ENCODE results near the gene SYNGAP1. TPM values are rescaled to one million over a fixed set of nuclear protein-coding genes. Genes with fewer than 3 reads are reported as not detected.

SYNGAP1 gene
- polyA plus RNA-seq, 10 donors: 15.5 to 32.0 (median 19.1) TPM

DNA sequence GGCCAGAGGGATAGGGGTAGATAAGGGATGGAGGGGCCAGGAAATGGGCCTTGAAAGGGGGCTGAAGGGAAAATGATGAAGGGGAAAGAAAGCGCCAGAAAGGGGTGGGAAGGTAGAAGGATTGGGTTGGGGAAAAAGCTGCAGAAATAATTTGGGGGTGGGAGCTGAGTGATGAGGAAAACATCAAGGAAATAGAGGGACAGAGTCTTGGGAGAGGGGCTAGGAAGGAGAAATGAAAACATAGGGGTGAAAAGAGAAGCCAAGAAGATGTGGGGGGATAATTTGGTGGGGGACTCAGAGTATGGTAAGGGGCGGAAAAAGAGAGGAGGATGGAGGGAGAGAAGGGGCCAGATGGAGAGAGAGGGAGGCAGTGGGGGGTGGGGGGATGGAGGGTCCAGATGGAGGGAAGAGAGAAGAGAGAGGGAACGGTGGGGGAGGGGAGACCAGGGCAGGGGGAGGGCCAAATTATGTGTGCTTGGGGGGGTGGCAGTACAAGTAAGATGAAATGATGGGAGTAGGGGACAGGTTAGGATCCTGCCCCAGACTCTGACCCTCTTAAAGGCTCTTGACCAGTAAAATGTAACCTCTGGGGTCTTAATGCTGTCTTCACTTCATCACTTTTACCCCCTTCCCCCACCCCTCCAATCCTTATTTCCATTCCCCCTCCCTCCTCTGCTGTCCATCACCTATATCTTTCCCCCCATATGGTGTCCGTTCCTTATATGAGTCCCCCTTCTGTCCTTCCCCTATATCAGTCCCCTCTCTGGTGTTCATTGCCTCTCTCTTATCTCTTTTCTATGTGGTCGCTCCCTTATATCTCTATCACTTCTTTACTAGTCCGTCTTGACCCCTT lies 852 bp downstream of the SYNGAP1 start:
- no peak for DNase-seq

DNA sequence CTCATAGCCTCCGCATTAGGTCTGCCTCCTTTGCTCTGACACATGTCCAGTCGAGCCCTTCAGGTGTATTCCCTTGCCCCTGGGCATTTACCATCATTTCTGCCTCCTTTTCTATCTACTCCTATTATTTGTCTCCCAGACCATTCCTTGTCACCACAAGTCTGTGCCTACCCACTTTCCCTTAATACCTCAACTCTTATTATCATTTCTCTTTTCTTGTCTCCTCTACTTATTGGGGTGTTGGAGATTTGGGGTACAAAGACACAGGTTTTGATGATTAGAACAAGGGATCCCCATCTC lies 1.4 kb downstream of the SYNGAP1 start:
- DNase-seq: no peak

DNA sequence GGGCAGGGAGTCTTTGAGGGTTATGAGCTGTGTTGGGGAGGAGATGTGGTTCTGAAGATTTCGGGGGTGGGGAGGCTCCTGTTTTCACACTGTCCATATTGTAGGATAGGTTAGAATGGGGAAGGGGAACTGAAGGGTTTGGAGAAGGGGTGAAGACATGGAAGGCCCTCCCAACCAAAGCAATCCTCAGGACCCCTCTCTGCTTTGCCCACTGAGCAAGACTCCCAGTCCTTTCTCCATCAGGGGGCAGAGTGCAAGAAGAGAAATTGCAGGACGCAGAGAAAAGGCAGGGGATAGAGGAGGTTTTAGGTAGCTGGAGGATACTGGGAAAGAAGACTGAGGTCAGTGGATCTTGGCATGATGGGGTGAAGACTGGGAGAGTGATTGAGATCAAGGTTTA lies 3.9 kb downstream of the SYNGAP1 start:
- DNase-seq: no peak

DNA sequence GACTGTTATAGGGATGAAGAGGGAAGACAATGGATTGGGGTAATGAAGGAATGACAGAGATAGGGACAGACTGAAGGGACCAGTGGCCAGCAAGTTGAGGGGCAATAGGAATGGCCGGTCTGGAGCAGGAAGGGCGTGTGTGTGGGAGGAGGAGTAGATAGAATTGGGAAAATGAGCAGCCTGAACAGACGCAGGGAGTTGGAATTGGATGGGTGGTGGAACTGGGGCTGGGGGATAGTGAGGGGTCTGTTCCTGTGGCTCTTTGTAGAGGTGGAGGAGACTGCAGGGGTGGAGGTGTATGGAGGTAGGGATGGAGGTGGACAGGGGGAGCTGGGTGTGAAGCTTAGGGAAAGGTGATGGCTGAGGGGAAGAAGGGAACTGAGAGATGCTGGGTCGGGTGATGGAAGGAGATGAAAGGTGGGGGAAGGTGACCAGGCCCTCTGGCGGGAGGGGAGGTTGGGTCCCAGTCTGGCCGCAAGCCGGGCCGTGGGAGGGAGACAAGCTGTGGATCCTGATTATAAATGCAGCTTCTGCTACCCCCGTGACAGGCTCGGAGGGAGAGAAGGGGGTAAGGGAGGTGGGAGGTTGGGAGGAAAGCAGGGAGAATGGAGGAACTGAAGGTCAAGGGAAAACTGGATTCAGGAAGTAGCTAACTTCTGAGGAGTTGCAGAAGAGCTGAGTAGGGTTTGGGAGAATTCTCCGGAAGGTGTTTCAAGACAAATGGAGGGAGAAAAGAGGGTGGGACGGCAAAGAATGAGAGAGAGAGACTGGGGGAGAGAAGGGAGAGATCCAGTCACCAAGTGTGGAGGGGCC lies 5.2 kb downstream of the SYNGAP1 start:
- DNase-seq: no peak

DNA sequence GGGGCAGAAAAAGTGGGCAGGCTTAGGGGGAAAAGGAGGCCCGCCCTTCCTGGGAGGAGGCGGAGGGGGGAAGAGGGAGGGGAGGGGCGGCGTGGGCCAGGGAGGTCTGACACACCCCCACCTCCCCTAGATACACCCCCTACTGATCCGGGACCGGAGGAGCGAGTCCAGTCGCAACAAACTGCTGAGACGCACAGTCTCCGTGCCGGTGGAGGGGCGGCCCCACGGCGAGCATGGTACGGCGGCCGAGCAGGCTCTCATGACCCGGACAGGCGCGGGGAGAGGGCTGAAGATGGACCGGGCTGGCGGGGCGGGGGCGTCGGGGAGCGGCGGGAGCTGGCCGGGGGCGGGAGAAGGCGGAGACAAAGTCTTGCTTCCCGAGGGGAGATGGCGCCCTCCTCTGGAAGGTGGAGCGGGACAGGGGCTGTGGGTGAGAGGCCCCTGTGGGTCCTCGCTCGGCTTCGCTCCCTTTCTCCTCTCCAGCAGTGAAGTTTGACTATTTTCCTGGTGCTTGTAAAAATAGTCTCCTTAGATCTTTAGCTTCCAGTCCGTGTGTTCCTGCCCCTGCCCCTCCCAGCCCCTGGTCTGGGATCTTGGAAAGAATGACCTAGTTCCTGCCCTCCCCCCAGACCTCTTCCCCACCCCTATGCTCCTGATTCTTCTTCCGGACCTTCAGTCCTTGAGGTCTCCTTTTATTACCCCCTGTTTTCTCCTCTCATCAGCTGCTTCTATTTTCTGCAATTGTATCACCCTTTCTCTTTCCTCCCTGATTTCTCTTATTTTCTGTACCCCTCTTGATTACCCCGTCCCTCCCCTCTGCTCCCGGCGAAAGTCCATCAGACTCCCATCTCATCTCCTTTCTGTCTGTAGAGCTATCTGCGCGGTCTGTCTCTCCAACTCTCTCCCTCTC lies 6.1 kb downstream of the SYNGAP1 start:
- peak; percentile 83 to 96 (median 87) for DNase-seq

DNA sequence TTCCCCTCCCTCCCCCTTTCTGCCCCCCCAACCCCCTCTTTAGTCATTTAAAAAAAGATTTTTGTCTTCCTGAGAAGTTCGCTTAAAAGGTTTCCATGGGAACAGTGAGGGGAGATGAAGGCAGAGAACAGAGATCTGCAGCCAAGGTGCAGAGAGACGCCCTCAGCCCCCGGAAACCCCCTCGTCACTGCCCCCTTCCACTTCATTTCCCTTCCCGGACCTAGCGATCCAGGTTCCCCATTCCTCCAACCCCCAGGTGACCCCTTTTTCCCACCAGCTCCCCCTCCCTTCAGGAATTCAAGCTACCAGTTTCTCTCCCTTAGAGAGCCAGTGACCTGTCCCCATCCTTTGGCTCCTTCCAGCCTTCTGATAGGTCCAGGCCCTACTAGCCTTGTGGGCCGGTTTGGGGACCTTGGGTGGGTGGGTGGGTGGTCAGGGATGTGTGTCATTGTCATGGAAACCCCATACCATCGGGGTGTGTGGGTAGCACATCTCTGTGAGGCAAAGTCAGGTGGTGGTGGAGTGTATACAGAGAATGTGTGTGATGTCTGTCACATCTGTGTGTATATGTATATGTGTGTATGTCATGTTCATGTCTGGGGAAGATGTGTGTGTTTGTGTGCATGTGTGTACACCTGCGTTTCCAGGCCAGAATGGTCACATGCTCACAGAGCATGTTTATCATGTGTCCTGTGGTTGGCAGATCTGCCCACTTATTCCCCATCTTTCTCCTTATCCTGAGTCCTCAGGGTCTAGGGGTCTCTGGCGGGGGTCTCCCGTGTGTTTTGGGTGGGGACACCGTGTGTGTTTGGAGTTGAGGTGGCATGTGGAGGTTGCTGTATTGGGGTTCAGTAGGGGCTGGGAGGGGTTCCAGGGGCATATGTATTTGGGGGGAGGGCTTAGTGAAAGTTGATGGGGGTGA lies 7.0 kb downstream of the SYNGAP1 start:
- DNase-seq: peak in 2 of 3 donors; percentile 27 to 49

DNA sequence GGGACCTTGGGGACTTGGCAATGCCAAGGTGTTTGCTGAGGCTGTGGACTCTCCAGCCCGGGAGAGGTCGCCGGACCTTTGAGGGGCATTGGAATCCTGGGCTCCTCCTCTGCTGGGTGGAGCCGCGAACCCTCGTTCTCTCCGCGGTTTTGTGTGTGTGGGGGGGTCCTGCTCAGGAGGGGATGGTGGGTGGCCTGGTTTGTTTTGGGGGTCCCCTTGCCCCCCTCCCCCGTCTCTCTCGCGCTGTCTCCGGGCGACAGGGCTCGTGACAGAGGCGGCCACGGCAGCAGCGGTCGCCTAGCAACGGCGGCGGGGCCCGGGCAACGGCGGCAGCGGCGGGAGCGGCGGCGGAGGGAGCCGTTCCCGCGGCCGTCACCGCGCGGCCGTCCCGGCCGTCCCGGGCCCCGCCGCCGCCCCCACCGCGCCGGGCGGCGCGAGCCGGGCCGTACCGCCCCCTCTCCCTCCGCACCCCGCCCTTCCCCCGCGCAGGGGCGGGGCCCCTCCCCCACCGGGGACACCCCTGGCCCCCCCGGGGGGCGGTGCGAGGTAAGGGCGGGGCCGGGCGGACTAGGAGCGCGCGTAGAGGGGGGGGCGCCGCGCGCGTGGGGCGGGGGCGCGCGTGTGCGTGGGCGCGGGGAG lies 7.8 kb downstream of the SYNGAP1 start:
- DNase-seq: peak in 2 of 3 donors; percentile 35 to 72

DNA sequence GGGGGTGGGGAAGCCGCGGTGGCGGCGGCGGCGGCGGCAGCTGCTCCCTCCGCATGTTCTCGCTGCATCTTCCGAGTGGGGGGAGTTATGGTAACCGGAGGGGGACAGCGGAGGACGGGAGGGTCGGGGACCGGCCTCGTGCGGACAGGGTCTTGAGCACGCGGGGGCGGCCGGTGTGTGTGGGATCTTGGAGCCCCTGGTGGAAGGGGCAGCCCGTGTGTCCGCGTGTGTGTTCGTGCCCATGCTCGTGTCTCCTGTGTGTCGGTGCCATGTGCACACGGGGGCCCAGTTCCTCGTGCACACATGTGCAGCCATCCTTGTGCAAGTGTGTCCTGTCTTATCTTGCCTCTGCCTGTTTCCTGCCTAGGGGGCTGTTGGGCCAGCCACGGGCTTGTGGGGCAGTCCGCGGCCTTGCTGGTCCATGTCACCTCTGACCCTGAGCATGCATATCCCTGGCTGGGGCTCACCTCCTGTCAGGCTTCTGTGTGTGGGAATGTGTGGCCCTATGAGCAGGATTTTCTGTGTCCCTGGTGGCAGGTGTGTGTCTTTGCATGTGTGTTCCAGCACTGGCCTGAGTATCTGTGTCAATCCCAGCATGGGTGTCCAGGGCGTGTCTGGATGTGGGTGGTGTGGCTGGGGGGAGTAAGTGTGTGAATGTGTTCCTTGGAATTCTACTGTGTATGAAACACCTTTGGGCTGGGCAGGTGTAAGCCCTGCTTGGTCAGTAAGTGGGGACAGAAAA lies 8.5 kb downstream of the SYNGAP1 start:
- DNase-seq: peak in 1 of 3 donors; percentile 69

DNA sequence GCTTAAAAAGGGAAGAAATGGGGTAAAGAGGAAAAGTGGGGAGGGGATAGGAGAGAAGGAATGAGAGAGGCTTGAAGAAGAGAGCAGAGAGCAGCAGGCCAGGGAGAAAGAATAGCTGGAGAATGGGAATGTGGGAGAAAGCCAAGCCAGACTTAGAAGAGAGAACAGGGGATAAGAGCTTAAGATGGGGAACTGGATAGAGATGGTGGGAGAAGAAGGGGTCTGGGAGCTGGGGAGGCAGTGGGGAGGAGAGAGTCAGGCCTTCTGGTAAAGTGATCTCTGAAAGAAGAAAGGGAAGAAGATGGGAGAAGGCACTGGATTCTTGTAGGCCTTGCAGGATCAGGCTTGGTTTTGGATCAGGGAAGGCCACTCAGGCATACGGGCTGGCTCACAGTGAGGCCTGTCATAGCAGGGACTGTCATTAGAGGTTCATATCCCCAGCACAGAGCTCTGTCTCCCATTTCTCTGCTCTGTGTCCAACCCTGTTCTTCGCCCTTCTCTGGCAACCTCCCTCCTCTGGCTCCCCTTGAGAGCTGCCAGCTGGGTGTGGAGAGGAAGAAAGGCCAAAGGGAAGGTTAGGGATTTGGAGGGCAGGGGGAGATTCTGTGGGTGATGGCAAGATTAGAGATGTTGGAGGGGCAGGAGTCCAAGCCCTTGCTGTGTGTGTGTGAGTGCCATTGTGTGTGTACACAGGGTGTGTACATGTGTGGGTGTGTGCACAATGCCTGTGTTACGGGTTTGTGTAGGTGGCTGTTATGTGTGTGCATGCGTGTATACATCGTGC lies 9.3 kb downstream of the SYNGAP1 start:
- DNase-seq: no peak

DNA sequence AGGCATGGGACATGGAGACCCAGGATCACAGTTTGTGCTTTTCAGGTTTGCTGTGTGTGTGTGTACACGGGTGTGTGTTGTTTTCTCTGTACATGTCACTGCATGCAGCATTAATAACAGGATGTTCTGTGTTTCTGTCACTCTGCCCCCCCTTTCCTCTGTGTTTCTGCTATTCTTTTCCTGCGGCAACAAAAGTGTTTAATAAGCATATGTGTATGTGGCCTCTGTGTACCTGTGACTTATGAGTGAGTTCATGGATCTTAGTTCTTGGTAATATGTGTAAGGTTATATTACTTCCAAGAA lies 9.8 kb downstream of the SYNGAP1 start:
- no peak for DNase-seq

DNA sequence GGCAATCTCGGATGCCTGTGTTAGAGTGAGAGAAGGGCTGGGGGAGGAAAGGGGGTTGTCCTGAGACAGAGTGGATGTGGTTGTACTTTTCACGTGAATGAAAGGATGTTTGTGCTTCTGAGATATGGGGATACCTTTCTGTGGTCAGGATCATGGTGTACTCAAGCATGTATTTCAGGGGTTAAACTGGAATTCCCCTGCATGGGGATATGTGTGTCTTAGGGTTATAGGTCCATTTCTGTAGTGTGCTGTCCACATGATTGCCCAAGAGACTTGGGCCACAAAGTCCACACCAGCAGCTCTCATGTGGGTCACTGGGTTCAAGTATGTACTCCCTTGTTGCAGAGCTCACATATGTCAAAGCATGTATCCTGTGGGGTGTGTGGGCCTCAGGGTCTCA lies 10.5 kb downstream of the SYNGAP1 start:
- no peak for DNase-seq

DNA sequence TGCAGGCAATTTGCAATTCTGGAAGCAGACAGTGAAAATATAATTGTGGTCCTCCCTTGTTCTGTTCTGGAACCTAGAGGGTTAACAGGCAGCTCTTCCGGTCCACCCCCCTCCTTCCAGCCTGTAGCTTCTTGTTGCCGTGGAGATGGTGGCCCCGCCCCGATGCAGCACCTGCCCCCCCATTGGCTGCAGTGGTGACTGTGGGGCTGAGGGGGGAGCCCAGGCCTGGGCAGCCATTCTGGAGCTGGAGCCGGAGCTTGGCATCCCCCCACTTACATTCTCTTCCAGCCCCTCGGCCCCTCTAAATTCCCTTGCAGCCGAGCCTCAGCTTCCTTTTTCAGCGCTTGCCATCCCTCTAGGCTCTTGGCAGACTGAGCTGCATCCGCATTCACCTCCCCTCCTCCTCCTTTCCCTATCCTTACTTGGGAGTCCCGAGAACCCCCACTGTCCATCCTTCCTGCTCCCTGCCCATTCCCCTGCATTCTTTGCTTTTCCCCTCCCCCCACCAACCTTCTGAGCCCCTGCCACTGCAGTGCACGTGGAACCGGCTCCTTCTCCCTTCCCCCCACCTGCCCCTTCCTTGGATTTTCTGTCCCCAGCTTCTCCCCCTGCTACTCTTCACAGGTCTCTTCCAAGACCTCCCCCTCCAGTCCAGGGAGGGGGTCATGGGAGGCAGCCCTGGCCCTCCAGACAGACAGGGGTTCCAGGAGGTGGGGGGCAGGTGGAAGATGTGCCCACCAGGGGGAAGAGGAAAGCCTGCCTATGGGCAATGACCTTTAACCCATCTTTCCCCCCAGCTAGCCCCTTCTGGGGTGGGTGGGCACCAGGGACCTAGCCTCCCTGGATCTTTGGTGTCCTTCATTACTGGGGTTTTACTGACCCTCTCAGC lies 11.4 kb downstream of the SYNGAP1 start:
- DNase-seq: peak in 2 of 3 donors; percentile 61 to 85

DNA sequence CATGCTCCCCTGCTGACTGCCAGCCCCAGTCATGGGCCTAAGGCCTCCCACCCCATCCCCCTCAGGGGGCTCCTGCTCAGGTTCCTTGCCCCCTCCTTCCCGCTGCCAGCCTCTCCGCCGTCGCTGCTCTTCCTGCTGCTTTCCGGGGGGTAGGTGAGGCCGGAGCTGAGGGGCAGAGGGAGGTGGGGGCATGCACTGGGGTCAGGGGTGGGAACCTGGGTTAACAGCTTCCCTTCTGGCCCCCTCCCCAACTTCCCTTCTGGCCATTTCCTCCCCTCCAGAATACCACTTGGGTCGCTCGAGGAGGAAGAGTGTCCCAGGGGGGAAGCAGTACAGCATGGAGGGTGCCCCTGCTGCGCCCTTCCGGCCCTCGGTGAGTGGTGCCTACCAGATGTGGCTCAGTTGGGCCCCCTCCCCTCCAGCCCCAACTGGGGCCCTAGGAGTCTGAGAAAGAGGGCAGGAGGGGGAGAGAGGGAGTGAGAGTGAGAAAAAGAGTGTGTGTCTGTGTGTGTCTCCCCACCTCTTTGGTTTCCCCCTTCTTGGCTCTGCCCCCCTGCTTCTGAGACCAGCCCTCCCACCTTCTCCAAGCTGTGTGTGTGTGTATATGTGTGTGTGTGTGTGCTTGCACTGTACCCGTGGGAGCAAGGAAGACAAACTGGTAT lies 12.1 kb downstream of the SYNGAP1 start:
- no peak for DNase-seq

DNA sequence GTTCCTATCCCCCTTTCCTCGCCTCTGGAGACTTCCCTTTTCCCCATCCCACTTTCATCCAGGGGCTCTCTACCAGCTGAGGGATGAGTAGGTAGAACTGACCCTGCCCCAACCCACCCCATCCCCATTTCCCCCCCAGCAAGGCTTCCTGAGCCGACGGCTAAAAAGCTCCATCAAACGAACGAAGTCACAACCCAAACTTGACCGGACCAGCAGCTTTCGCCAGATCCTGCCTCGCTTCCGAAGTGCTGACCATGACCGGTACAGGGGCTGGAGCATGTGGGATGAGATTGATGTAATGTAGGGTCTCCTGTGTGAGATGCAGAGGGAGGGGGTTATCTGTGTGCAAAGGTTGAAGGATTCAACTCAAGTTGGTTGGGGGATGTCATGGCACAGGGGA lies 12.7 kb downstream of the SYNGAP1 start:
- no peak for DNase-seq

DNA sequence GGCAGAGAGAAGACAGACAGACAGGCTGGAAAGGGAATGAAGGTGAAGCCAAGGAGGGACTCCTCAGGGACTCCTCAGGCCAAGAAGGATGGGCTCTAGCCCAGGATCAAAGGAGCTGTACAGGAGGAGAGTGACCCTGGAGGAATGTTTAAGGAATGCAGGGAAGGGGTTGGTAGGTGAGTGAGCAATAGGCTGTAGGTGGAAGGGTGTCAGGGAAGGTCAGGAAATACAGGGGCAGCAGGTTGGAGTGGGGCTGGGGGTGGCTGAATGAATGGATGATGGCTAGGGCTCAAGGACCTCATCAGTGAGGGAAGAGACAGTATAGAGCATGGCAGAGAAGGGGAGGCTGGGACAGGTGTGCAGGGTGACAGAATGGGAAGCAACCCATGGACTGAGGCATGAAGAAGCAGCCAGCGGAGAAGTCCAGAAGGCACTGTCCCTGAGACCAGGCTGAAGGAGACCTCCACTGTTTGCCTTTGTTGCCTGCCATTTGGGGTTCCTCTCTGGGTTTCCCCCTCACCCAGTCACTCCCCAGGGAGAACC lies 13.2 kb downstream of the SYNGAP1 start:
- no peak for DNase-seq

DNA sequence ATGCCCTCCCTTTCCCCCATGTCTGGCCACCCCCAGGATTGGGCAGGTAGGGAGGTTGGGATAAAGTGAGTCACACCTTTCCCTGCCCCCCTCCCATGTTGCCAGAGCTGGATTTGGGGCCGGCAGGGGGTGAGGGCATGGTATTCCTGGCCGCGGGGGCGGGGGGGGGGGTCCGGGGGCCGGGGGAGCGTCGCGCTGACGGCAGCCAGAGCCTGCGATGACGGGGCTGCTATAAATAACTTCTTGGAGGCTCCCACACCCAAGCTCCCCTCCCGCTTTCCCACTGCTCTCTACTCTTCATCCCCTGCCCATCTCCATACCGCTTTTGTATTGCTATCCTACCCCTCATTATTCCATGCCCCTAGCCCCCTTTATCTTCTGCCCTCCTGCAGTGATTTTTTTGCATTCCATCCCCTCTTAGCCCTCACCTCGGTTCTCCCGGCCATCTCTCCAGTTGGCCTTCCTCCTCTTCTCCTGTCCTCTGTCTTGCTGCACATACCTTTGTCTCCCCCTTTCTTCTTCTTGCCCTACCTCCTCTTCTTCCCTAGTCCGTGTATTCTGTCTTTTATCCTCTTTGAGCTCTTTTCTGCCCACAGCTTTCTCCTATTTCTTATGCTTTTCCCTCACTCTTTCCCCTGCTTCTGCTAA lies 13.8 kb downstream of the SYNGAP1 start:
- peak in 2 of 3 donors; percentile 57 to 58 for DNase-seq

DNA sequence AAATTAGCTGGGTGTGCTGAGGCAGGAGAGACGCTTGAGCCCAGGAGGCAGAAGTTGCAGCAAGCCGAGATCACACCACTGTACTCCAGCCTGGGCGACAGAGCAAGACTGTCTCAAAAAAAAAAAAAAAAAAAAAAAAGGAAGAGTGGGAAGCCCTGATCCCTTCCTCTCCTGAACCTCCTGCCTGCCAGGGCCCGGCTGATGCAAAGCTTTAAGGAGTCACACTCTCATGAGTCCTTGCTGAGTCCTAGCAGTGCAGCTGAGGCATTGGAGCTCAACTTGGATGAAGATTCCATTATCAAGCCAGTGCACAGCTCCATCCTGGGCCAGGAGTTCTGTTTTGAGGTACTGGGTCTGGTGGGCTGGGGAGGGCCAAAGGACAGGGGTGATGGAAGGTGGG lies 15.1 kb downstream of the SYNGAP1 start:
- no peak for DNase-seq

Measured in muscle of back (tissue), 11 donors.